GM19438 (cell line): ENCODE results near the gene AHNAK2.
"Not testable (repeated sequence)": the region's sequence is repeated elsewhere in the genome, so short reads cannot be mapped to it uniquely, and the experiment has no call there.

Experiments used
- ATAC-seq: cut with Tn5 transposase; IDR thresholded peaks from one replicate; pipeline ENCODE4 v1.9.1; 2021; ENCODE audit warnings: low read depth; ENCODE audit not compliant: unreplicated experiment

Gene AHNAK2

DNA sequence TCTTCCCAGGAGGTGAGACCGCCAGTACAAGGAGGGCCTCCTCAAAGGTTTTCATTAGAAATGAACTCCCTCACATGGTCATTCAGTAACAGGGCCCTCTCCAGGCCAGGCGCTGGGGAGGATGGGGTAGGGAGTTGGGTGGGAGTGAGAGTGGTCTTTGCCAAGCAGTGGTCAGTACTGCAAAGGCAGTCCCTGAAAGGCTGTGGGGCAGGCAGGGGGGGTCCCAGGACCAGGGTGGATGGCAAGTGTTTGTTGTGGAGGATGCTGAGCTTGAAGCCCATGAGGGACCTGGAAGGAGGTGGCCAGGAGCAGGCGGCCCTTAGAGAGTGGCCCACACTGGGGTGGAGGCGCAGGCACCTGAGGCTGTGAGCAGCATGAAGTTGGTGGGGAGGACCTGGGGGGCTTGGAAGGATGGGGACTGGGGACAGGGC is 87.0 kb downstream of the AHNAK2 start:
- ATAC-seq, result no peak

DNA sequence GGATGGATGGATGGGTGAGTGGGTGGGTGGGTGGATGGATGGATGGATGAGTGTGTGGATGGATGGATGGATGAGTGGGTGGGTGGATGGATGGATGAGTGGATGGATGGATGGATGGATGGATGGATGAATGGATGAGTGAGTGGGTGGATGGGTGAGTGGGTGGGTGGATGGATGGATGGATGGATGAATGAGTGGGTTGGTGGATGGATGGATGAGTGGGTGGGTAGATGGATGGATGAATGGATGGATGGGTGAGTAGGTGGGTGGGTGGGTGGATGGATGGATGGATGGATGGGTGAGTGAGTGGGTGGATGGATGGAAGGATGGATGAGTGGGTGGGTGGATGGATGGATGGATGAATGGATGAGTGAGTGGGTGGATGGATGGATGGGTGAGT is 87.9 kb downstream of the AHNAK2 start:
- ATAC-seq, result not testable (repeated sequence)

GRCh38 chr14:104889375-104889757 is 88.8 kb downstream of the AHNAK2 start:
- ATAC-seq, result no peak

DNA sequence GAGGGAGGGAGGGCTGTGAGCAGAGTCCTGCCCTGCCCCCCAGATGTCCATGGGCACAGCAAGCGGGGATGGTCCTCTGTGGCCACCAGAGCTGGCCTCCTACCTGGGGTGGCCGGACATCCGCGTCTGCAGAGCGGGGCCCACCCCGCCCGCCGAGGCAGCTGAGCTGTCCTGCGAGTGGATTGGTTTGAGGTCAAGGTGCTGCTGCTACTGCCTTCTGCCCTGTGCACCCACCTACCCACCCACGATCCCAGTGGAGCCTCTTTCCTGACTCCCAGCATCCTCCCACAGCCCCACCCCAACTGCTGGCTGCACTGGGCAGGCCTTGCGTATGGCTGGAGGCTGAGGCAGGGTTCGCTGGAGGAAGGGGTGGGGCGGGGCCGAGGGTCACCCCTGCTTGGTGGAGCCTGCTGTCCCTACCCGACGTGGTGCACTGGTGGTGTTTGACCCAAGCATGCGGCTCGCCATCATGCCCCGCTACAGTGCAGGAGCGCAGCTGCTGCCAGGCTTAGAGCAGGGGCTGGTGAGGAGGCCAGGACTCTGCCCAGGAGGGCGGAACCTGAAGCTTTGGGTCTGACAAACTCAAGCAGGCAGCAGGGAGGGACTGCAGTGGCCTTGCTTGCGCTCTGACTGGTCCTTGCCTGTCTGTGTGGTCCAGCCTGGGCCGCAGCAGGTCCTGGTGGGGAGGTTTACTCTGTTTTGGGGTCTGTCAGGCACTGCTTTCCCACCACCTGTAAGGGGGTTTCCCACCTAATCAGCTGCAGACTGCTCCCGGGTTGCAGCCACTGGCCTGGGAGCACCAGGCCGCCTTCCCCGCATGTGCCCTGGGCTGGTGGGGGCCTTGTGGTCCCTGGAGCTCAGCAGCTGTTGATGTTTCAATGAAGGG is 89.4 kb downstream of the AHNAK2 start:
- no peak for ATAC-seq

GRCh38 chr14:104887623-104888488 is 90.3 kb downstream of the AHNAK2 start:
- ATAC-seq, result no peak
